Liver (tissue), 9 donors: Measurements from ENCODE around the gene NOS3. TPM values are rescaled to one million over a fixed set of nuclear protein-coding genes. Genes with fewer than 3 reads are reported as not detected.

Source experiments
- DNase-seq: peaks from one replicate; pipeline ENCODE4 v3.0.0-alpha.2; 2017; ENCODE audit warnings: low spot score
- H3K27ac ChIP-seq, 2 donors: one replicate each; pipeline ENCODE4 v1.7.0; 2013; ENCODE audit warnings: inconsistent platforms in 2 of 2, low read length in 2 of 2, control low read depth in 1 of 2, low read depth in 1 of 2, mild to moderate bottlenecking in 1 of 2
- H3K27me3 ChIP-seq, 4 donors: one replicate each; pipeline versions ENCODE4 v1.6.1 to v1.7.0; 2013; ENCODE audit warnings: low read length in 3 of 4, inconsistent platforms in 1 of 4, mild to moderate bottlenecking in 1 of 4, moderate library complexity in 1 of 4; ENCODE audit not compliant: control insufficient read depth in 4 of 4, insufficient read depth in 4 of 4
- H3K36me3 ChIP-seq, 4 donors: one replicate each; pipeline versions ENCODE4 v1.6.1 to v1.7.0; 2013; ENCODE audit warnings: low read length in 3 of 4, mild to moderate bottlenecking in 3 of 4, low read depth in 1 of 4, moderate library complexity in 1 of 4; ENCODE audit not compliant: control insufficient read depth in 4 of 4, insufficient read depth in 3 of 4
- H3K4me1 ChIP-seq, 4 donors: one replicate each; pipeline versions ENCODE4 v1.6.1 to v1.7.0; 2013; ENCODE audit warnings: low read length in 3 of 4, mild to moderate bottlenecking in 3 of 4, moderate library complexity in 1 of 4; ENCODE audit not compliant: control insufficient read depth in 4 of 4, insufficient read depth in 4 of 4
- H3K4me3 ChIP-seq, 3 donors: one replicate each; pipeline versions ENCODE4 v1.6.1 to v1.7.0; 2013; ENCODE audit warnings: low read length in 3 of 3, control low read depth in 1 of 3, low read depth in 1 of 3, mild to moderate bottlenecking in 1 of 3
- H3K9ac ChIP-seq, 2 donors: one replicate each; pipeline ENCODE4 v1.7.0; 2013; ENCODE audit warnings: low read length in 2 of 2, mild to moderate bottlenecking in 2 of 2, moderate library complexity in 2 of 2, control low read depth in 1 of 2, low read depth in 1 of 2
- H3K9me3 ChIP-seq, 4 donors: one replicate each; pipeline versions ENCODE4 v1.6.1 to v1.7.0; 2013; ENCODE audit warnings: low read length in 3 of 4; ENCODE audit not compliant: control insufficient read depth in 4 of 4
- EGR1 ChIP-seq, 2 donors: IDR thresholded peaks; 2 replicates each; pipeline ENCODE4 v1.6.1; 2016 to 2018; ENCODE audit warnings: antibody characterized with exemption in 2 of 2, low read depth in 2 of 2
- FOXA1 ChIP-seq: IDR thresholded peaks from 2 replicates; pipeline ENCODE4 v1.6.1; 2016; ENCODE audit warnings: antibody characterized with exemption
- FOXA2 ChIP-seq: IDR thresholded peaks from 2 replicates; pipeline ENCODE4 v1.6.1; 2016; ENCODE audit warnings: antibody characterized with exemption
- GABPA ChIP-seq, 2 donors: IDR thresholded peaks in 1 of 2; conservative IDR thresholded peaks in 1 of 2; 2 replicates each; pipeline ENCODE4 v1.6.1; 2016; ENCODE audit warnings: antibody characterized with exemption in 2 of 2, mild to moderate bottlenecking in 1 of 2, moderate library complexity in 1 of 2
- HNF4A ChIP-seq, 2 donors: conservative IDR thresholded peaks; 2 replicates each; pipeline ENCODE4 v1.6.1; 2016; ENCODE audit warnings: antibody characterized with exemption in 2 of 2, mild to moderate bottlenecking in 2 of 2
- HNF4G ChIP-seq: IDR thresholded peaks from 2 replicates; pipeline ENCODE4 v1.6.1; 2016; ENCODE audit warnings: antibody characterized with exemption
- JUND ChIP-seq, 2 donors: IDR thresholded peaks; 2 replicates each; pipeline ENCODE4 v1.6.1; 2016; ENCODE audit warnings: antibody characterized with exemption in 2 of 2
- MAX ChIP-seq: IDR thresholded peaks from 2 replicates; pipeline ENCODE4 v1.6.1; 2016; ENCODE audit warnings: antibody characterized with exemption
- NR2F2 ChIP-seq: IDR thresholded peaks from 2 replicates; pipeline ENCODE4 v1.6.1; 2016; ENCODE audit warnings: antibody characterized with exemption
- RAD21 ChIP-seq, 2 donors: IDR thresholded peaks; 2 replicates each; pipeline ENCODE4 v1.6.1; 2016; ENCODE audit warnings: antibody characterized with exemption in 2 of 2, mild to moderate bottlenecking in 2 of 2
- RXRA ChIP-seq, 2 donors: IDR thresholded peaks; 2 replicates each; pipeline ENCODE4 v1.6.1; 2017 to 2018; ENCODE audit warnings: antibody characterized with exemption in 2 of 2, mild to moderate bottlenecking in 1 of 2
- TAF1 ChIP-seq: conservative IDR thresholded peaks from 2 replicates; pipeline ENCODE4 v1.6.1; 2016; ENCODE audit warnings: antibody characterized with exemption, mild to moderate bottlenecking
- YY1 ChIP-seq: IDR thresholded peaks from 2 replicates; pipeline ENCODE4 v1.6.1; 2016; ENCODE audit warnings: antibody characterized with exemption, mild to moderate bottlenecking
- WGBS: extraction: QIAGEN DNeasy Blood & Tissue Kit; methylation state at CpG from one replicate; pipeline ENCODE4 v1.1.7; 2013; 5-methylcytosine and 5-hydroxymethylcytosine counted together
- polyA plus RNA-seq, 2 donors: library from polyadenylated mRNA; stranded (reverse) in 1 of 2; unstranded in 1 of 2; fragments of 200-250 nt in 1 of 2; fragments of >200 nt in 1 of 2; fragmentation: Nextera tagmentation in 1 of 2; extraction: Ambion mirVana in 1 of 2; gene quantifications; one replicate each; pipeline versions ENCODE4 v1.2.1 to v1.2.3, GENCODE V29; 2013 to 2015
- total RNA-seq, 2 donors: library from RNA; depleted of rRNA; stranded (reverse); fragments of >200 nt; gene quantifications; one replicate each; pipeline ENCODE4 v1.2.3, GENCODE V29; 2014
- TF ChIP-seq, protein P1 (sequence below): IDR thresholded peaks from 2 replicates; pipeline ENCODE4 v1.6.1; 2016; ENCODE audit warnings: antibody characterized with exemption
- TF ChIP-seq, protein P2 (sequence below): fragments of 150-350 bp; IDR thresholded peaks from 2 replicates; pipeline ENCODE4 v1.5.1; 2017; ENCODE audit warnings: improper control_type of control experiment, low read depth, low read length; ENCODE audit not compliant: missing input control
- TF ChIP-seq, protein P3 (sequence below): IDR thresholded peaks from 2 replicates; pipeline ENCODE4 v1.6.1; 2016; ENCODE audit warnings: antibody characterized with exemption
- donor health status: healthy.
- donor health status: healthy.
- donor health status: healthy.
- donor health status: healthy.
- donor health status: healthy.

NOS3 gene
- total and polyA plus RNA-seq, 4 donors = 1.6 to 6.1 (median 5.1) TPM

GRCh38 chr7:151012911-151013347 lies 22.1 kb downstream of the NOS3 start:
- 40% methylated on average over 23 of the region's 23 CpGs for WGBS
- H3K27me3 ChIP-seq = peaks cover 0 to 4% (median under 1%) of the 10 kb centered on the region in 4 donors

DNA sequence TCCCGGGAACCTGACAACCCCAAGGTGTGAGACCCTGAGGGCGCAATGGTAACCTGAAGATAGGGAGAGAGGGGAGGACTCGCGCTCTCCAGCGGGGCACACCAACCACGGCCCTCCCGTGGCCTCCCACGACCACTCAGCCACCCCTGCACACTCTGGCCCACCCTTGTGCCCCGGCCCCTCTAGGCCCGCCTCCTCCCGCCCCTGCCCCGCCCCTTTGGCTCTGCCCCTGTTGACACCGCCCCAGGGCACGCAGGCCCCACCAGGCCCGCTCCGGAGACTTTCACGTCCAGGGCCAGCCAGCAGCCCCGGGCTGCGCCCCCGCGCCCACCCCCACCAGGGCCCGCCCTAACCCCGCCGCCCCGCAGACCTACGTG lies 22.5 kb downstream of the NOS3 start:
- Histone ChIP-seq H3K9ac (no peak overlapping the region), H3K36me3 (no peaks in the 10 kb centered on the region), H3K9me3 (no peaks in the 10 kb centered on the region), H3K4me3 (no peak overlapping the region), H3K27ac (no peak overlapping the region), H3K27me3 (peaks cover 0 to 4% (median under 1%) of the 10 kb centered on the region in 4 donors), H3K4me1 (peaks cover 5 to 27% (median 11%) of the 10 kb centered on the region in 4 donors)
- no peak for DNase-seq
- 27% methylated on average over 26 of the region's 26 CpGs for WGBS
- TF ChIP-seq YY1 (no peak), HNF4G (no peak), HNF4A (conservative IDR thresholded peaks at IDR 0.05) (no peak)
- TF ChIP-seq, protein P1, sequence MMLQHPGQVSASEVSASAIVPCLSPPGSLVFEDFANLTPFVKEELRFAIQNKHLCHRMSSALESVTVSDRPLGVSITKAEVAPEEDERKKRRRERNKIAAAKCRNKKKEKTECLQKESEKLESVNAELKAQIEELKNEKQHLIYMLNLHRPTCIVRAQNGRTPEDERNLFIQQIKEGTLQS = no peak

More at GRCh38 chr7:151012911-151013347, 22.1 kb downstream of the NOS3 start:
- H3K4me3 ChIP-seq = no peak overlapping the region
- H3K4me1 ChIP-seq = peaks cover 3 to 23% (median 9%) of the 10 kb centered on the region in 4 donors
- H3K9me3 ChIP-seq = no peaks in the 10 kb centered on the region
- TF ChIP-seq MAX = no peak
- TF ChIP-seq, protein P2, sequence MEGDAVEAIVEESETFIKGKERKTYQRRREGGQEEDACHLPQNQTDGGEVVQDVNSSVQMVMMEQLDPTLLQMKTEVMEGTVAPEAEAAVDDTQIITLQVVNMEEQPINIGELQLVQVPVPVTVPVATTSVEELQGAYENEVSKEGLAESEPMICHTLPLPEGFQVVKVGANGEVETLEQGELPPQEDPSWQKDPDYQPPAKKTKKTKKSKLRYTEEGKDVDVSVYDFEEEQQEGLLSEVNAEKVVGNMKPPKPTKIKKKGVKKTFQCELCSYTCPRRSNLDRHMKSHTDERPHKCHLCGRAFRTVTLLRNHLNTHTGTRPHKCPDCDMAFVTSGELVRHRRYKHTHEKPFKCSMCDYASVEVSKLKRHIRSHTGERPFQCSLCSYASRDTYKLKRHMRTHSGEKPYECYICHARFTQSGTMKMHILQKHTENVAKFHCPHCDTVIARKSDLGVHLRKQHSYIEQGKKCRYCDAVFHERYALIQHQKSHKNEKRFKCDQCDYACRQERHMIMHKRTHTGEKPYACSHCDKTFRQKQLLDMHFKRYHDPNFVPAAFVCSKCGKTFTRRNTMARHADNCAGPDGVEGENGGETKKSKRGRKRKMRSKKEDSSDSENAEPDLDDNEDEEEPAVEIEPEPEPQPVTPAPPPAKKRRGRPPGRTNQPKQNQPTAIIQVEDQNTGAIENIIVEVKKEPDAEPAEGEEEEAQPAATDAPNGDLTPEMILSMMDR = peak; percentile 29
- TF ChIP-seq HNF4G = no peak
- TF ChIP-seq JUND (IDR thresholded peaks at IDR 0.05) = no peak
- TF ChIP-seq RAD21 (IDR thresholded peaks at IDR 0.05) = peak; percentile 31 to 64
- no peak for TF ChIP-seq RXRA (IDR thresholded peaks at IDR 0.05)
- TF ChIP-seq HNF4A (conservative IDR thresholded peaks at IDR 0.05) = no peak
- no peak for TF ChIP-seq EGR1 (IDR thresholded peaks at IDR 0.05; ENCODE audit: low read depth in 2 of 2)
- TF ChIP-seq FOXA1 = no peak
- no peaks in the 10 kb centered on the region for H3K36me3 ChIP-seq
- DNase-seq = no peak
- no peak overlapping the region for H3K27ac ChIP-seq
- no peak overlapping the region for H3K9ac ChIP-seq

- no peak for TF ChIP-seq RAD21 (IDR thresholded peaks at IDR 0.05)
- no peak for TF ChIP-seq YY1
- no peak for TF ChIP-seq MAX
- no peak for TF ChIP-seq GABPA (IDR thresholded peaks at IDR 0.05 in 1 of 2, conservative IDR thresholded peaks at IDR 0.05 in 1 of 2)
- TF ChIP-seq FOXA2 = no peak
- TF ChIP-seq NR2F2 = no peak
- no peak for TF ChIP-seq EGR1 (IDR thresholded peaks at IDR 0.05; ENCODE audit: low read depth in 2 of 2)
- no peak for TF ChIP-seq TAF1
- TF ChIP-seq JUND (IDR thresholded peaks at IDR 0.05) = no peak
- TF ChIP-seq, protein P3, sequence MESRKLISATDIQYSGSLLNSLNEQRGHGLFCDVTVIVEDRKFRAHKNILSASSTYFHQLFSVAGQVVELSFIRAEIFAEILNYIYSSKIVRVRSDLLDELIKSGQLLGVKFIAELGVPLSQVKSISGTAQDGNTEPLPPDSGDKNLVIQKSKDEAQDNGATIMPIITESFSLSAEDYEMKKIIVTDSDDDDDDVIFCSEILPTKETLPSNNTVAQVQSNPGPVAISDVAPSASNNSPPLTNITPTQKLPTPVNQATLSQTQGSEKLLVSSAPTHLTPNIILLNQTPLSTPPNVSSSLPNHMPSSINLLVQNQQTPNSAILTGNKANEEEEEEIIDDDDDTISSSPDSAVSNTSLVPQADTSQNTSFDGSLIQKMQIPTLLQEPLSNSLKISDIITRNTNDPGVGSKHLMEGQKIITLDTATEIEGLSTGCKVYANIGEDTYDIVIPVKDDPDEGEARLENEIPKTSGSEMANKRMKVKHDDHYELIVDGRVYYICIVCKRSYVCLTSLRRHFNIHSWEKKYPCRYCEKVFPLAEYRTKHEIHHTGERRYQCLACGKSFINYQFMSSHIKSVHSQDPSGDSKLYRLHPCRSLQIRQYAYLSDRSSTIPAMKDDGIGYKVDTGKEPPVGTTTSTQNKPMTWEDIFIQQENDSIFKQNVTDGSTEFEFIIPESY = no peak
- Histone ChIP-seq H3K4me3 (no peak overlapping the region), H3K27ac (peak overlapping the region in 1 of 2 donors; percentile 2), H3K9ac (no peak overlapping the region), H3K9me3 (no peaks in the 10 kb centered on the region), H3K4me1 (peaks cover 5 to 28% (median 13%) of the 10 kb centered on the region in 4 donors), H3K36me3 (no peaks in the 10 kb centered on the region), H3K27me3 (peaks cover 0 to 4% (median under 1%) of the 10 kb centered on the region in 4 donors)
- peak; percentile 58 for DNase-seq
- 26% methylated on average over 55 of the region's 55 CpGs for WGBS
Measured at GRCh38 chr7:151013733-151014497, 23.1 kb downstream of the NOS3 start.
